Measurements from ENCODE around the gene PTPRA. TPM values are rescaled to one million over a fixed set of nuclear protein-coding genes. Genes with fewer than 3 reads are reported as not detected.
A peak's percentile ranks its signal among the peaks of the same experiment; 100 is the strongest.
"Not testable (repeated sequence)": the region's sequence is repeated elsewhere in the genome, so short reads cannot be mapped to it uniquely, and the experiment has no call there.

PTPRA gene
- total and polyA plus RNA-seq, 5 donors from 2014 or later: 26.2 to 103 (median 35.1) TPM

DNA sequence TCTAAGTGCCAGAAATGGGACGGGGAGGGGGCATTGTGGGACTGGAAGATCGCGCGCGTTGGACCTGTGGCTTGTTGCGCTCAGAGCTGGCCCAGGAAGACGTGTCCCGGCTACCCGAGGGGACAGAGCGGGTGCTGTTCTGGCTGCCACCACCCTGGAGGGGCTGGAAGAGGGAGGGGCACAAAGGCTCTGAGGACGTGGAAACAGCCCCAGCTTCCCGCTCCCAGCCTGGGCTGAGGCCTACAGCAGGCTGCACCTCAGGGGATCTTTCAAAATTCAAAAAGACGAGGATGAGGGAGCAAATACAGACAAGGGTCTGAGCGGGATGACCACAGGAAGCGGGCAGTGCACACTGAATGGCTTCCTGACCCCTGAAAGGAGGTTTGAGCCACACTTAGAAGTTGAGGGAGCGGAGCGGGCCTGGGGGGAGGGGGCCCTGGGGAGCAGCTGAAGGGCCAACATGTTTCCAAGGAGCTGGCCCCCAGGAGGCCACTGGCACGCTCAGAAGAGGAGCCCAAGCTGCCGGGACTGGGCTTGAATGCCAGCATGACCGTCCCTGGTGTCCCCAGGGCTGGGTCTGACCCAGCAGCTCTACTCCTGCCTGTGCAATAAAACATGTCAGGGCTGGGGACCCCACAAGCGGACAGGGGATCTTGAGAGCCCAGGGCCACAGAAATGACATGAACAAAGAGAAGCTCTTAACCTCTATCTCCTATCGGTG, 199.4 kb downstream of the PTPRA start:
- peak overlapping the region; percentile 77 to 98 (median 93) for H3K27ac Mint-ChIP-seq
- H3K4me3 ChIP-seq (ENCODE audit: low read depth, low read length): no peak overlapping the region
- H3K4me1 Mint-ChIP-seq: peaks cover 5 to 42% (median 13%) of the 10 kb centered on the region in 4 donors
- peaks cover 19% of the 10 kb centered on the region for H3K4me1 ChIP-seq (ENCODE audit: control insufficient read depth, insufficient read depth, low read length, poor library complexity, severe bottlenecking)
- peak overlapping the region; percentile 86 to 97 (median 91) for H3K4me3 Mint-ChIP-seq
- ATAC-seq (ENCODE audit: low read depth in 2 of 2) (no peak), DNase-seq (no peak)
- H3K9me3 ChIP-seq (ENCODE audit: control insufficient read depth in 2 of 2, low read length in 2 of 2): no peaks in the 10 kb centered on the region
- peaks cover 0 to 2% (median 0%) of the 10 kb centered on the region in 7 donors for H3K9me3 Mint-ChIP-seq
- peak overlapping the region; percentile 55 for H3K27ac ChIP-seq (ENCODE audit: insufficient read depth, low read length, poor library complexity, severe bottlenecking)
- H3K27me3 Mint-ChIP-seq: peaks cover 24% of the 10 kb centered on the region
- H3K36me3 ChIP-seq (ENCODE audit: control insufficient read depth, insufficient read depth, low read length): no peaks in the 10 kb centered on the region
- peaks cover under 1% of the 10 kb centered on the region for H3K27me3 ChIP-seq (ENCODE audit: control insufficient read depth, insufficient read depth, low read length)
- H3K36me3 Mint-ChIP-seq: no peaks in the 10 kb centered on the region

DNA sequence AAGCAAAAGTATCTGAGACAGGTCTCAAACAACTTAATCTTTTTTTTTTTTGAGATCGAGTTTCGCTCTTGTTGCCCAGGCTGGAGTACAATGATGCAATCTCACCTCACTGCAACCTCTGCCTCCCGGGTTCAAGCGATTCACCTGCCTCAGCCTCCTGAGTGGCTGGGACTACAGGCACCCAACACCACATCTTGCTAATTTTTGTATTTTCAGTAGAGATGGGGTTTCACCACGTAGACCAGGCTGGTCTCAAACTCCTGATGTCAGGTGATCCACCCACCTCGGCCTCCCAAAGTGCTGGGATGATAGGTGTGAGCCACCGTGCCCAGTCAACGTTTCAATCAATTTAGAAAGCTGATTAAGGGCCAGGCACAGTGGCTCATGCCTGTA, 200.0 kb downstream of the PTPRA start:
- peaks cover 28% of the 10 kb centered on the region for H3K27me3 Mint-ChIP-seq
- H3K9me3 ChIP-seq (ENCODE audit: control insufficient read depth in 2 of 2, low read length in 2 of 2); H3K36me3 ChIP-seq (ENCODE audit: control insufficient read depth, insufficient read depth, low read length); H3K27me3 ChIP-seq (ENCODE audit: control insufficient read depth, insufficient read depth, low read length); H3K4me3 ChIP-seq (ENCODE audit: low read depth, low read length); H3K36me3 Mint-ChIP-seq; H3K9me3 Mint-ChIP-seq; H3K27ac ChIP-seq (ENCODE audit: insufficient read depth, low read length, poor library complexity, severe bottlenecking); ATAC-seq (ENCODE audit: low read depth in 2 of 2); DNase-seq: not testable (repeated sequence)
- H3K4me1 Mint-ChIP-seq: peaks cover 5 to 45% (median 14%) of the 10 kb centered on the region in 4 donors
- H3K4me3 Mint-ChIP-seq: peak overlapping the region; percentile 52 to 93 (median 68)
- peak overlapping the region in 2 of 3 donors; percentile 20 to 79 for H3K27ac Mint-ChIP-seq
- peaks cover 19% of the 10 kb centered on the region for H3K4me1 ChIP-seq (ENCODE audit: control insufficient read depth, insufficient read depth, low read length, poor library complexity, severe bottlenecking)

DNA sequence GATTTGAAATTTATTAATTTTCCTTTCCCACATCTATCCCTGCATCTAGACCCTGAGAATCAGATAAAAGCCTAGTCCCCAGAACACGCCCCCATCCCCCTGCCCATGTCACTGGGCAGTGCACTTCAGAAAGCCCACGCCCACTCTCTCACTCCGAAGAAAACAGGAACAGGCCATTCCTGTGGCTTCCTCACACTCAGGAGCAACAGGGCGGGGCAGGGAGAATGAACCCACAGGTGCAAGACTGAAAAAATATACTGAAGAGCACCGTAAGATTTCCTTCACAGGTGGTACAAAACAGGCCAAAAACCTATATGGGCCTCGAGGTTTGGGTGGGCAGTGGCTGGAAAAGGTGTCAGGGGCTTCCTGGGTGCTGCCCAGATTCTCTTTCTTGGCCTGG, 201.5 kb downstream of the PTPRA start:
- peaks cover 4% of the 10 kb centered on the region for H3K27me3 ChIP-seq (ENCODE audit: control insufficient read depth, insufficient read depth, low read length)
- Mint-ChIP-seq H3K27me3 (peaks cover 43% of the 10 kb centered on the region), H3K4me3 (no peak overlapping the region), H3K27ac (no peak overlapping the region), H3K4me1 (peaks cover 5 to 37% (median 12%) of the 10 kb centered on the region in 4 donors), H3K36me3 (no peaks in the 10 kb centered on the region), H3K9me3 (peaks cover 0 to 2% (median 1%) of the 10 kb centered on the region in 7 donors)
- peaks cover 19% of the 10 kb centered on the region for H3K4me1 ChIP-seq (ENCODE audit: control insufficient read depth, insufficient read depth, low read length, poor library complexity, severe bottlenecking)
- no peak overlapping the region for H3K4me3 ChIP-seq (ENCODE audit: low read depth, low read length)
- DNase-seq: no peak
- no peak overlapping the region for H3K27ac ChIP-seq (ENCODE audit: insufficient read depth, low read length, poor library complexity, severe bottlenecking)
- H3K36me3 ChIP-seq (ENCODE audit: control insufficient read depth, insufficient read depth, low read length): no peaks in the 10 kb centered on the region
- no peak for ATAC-seq (ENCODE audit: low read depth in 2 of 2)
- no peaks in the 10 kb centered on the region for H3K9me3 ChIP-seq (ENCODE audit: control insufficient read depth in 2 of 2, low read length in 2 of 2)

DNA sequence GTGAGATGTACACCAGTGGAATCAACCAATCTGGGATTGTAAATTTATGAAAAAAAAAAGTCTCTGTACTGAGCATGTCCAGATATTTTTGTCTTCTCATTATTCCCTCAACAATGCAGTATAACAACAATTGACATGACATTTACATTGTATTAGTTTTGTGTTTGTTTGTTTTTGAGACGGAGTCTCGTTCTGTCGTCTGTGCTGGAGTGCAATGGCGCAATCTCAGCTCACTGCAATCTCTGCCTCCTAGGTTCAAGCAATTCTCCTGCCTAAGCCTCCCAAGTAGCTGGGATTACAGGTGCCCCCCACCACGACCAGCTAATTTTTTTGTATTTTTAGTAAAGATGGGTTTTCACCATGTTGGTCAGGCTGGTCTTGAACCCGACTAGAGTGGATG, 202.0 kb downstream of the PTPRA start:
- H3K9me3 ChIP-seq (ENCODE audit: control insufficient read depth in 2 of 2, low read length in 2 of 2); ATAC-seq (ENCODE audit: low read depth in 2 of 2); DNase-seq; H3K9me3 Mint-ChIP-seq; H3K4me3 ChIP-seq (ENCODE audit: low read depth, low read length); H3K36me3 ChIP-seq (ENCODE audit: control insufficient read depth, insufficient read depth, low read length); H3K27ac Mint-ChIP-seq; H3K27ac ChIP-seq (ENCODE audit: insufficient read depth, low read length, poor library complexity, severe bottlenecking); H3K27me3 ChIP-seq (ENCODE audit: control insufficient read depth, insufficient read depth, low read length); H3K36me3 Mint-ChIP-seq: not testable (repeated sequence)
- H3K4me1 ChIP-seq (ENCODE audit: control insufficient read depth, insufficient read depth, low read length, poor library complexity, severe bottlenecking): peaks cover 19% of the 10 kb centered on the region
- Mint-ChIP-seq H3K4me1 (peaks cover 5 to 37% (median 12%) of the 10 kb centered on the region in 4 donors), H3K4me3 (peak overlapping the region in 2 of 4 donors; percentile 17 to 26), H3K27me3 (peaks cover 48% of the 10 kb centered on the region)

DNA sequence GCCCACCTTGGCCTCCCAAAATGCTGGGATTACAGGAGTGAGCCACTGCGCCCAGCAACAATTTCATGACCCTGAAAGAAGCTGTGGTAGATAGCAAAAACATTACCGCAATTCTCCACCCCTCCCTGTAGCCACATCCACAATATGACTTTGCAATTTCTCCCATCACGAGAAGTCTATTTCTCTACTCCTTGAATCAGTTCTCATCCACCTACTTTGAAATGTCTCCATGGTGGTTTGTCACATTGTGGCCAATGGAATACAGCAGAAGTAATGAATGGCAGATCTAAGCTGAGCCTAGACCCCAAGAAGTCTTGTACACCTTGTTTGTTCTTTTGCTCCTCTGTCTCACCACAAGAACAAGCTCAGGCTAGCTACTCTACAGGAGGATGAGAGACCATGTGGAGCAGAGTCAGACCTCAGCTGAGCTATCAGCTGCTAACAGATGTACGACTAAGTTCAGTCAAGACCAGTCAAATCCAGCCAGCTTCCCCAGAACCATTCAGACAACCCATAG, 204.4 kb downstream of the PTPRA start:
- H3K27ac ChIP-seq (ENCODE audit: insufficient read depth, low read length, poor library complexity, severe bottlenecking): no peak overlapping the region
- no peaks in the 10 kb centered on the region for H3K36me3 ChIP-seq (ENCODE audit: control insufficient read depth, insufficient read depth, low read length)
- H3K4me3 Mint-ChIP-seq: peak overlapping the region in 3 of 4 donors; percentile 2 to 23 (median 20)
- H3K9me3 Mint-ChIP-seq: peaks cover 0 to 2% (median 0%) of the 10 kb centered on the region in 7 donors
- peaks cover 58% of the 10 kb centered on the region for H3K27me3 Mint-ChIP-seq
- no peaks in the 10 kb centered on the region for H3K9me3 ChIP-seq (ENCODE audit: control insufficient read depth in 2 of 2, low read length in 2 of 2)
- peaks cover 11% of the 10 kb centered on the region for H3K4me1 ChIP-seq (ENCODE audit: control insufficient read depth, insufficient read depth, low read length, poor library complexity, severe bottlenecking)
- H3K36me3 Mint-ChIP-seq: no peaks in the 10 kb centered on the region
- DNase-seq (peak in 2 of 3 donors; percentile 31 to 76), ATAC-seq (ENCODE audit: low read depth in 2 of 2) (peak in 1 of 2 donors; percentile 19)
- H3K4me1 Mint-ChIP-seq: peaks cover 0 to 31% (median 9%) of the 10 kb centered on the region in 4 donors
- no peak overlapping the region for H3K4me3 ChIP-seq (ENCODE audit: low read depth, low read length)
- H3K27me3 ChIP-seq (ENCODE audit: control insufficient read depth, insufficient read depth, low read length): peaks cover 11% of the 10 kb centered on the region
- peak overlapping the region in 1 of 3 donors; percentile 47 for H3K27ac Mint-ChIP-seq

DNA sequence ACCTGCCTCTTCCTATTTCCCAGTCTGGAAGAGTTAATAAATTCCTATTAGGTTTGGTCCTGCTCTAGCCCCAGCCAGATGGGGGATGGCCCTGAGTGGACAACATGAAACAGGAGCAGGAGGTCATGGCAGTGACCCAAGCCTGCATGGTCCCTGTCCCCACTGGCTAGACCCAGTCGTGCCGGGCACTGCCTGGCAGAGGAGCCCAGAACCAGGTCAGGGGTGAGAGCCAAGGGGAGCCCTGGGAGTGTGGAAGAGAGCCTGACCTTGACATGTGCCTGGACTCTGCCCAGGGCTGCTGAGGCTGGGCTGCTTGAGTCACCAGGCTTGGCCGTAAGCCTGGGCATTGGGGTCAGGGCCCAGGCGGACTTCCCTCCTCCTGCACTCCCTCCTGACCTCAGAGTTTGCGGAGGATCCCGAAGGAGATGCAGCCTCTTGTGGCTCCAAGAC, 207.7 kb downstream of the PTPRA start:
- Histone ChIP-seq H3K4me1 (ENCODE audit: control insufficient read depth, insufficient read depth, low read length, poor library complexity, severe bottlenecking) (peaks cover 20% of the 10 kb centered on the region), H3K27ac (ENCODE audit: insufficient read depth, low read length, poor library complexity, severe bottlenecking) (no peak overlapping the region), H3K9me3 (ENCODE audit: control insufficient read depth in 2 of 2, low read length in 2 of 2) (no peaks in the 10 kb centered on the region), H3K4me3 (ENCODE audit: low read depth, low read length) (no peak overlapping the region), H3K36me3 (ENCODE audit: control insufficient read depth, insufficient read depth, low read length) (no peaks in the 10 kb centered on the region), H3K27me3 (ENCODE audit: control insufficient read depth, insufficient read depth, low read length) (peaks cover 11% of the 10 kb centered on the region)
- Mint-ChIP-seq H3K4me1 (peaks cover 0 to 26% (median 9%) of the 10 kb centered on the region in 4 donors), H3K27me3 (peaks cover 81% of the 10 kb centered on the region), H3K36me3 (no peaks in the 10 kb centered on the region), H3K27ac (no peak overlapping the region), H3K9me3 (peaks cover 0 to 3% (median 0%) of the 10 kb centered on the region in 7 donors), H3K4me3 (peak overlapping the region in 2 of 4 donors; percentile 15 to 16)
- DNase-seq (no peak), ATAC-seq (ENCODE audit: low read depth in 2 of 2) (no peak)

DNA sequence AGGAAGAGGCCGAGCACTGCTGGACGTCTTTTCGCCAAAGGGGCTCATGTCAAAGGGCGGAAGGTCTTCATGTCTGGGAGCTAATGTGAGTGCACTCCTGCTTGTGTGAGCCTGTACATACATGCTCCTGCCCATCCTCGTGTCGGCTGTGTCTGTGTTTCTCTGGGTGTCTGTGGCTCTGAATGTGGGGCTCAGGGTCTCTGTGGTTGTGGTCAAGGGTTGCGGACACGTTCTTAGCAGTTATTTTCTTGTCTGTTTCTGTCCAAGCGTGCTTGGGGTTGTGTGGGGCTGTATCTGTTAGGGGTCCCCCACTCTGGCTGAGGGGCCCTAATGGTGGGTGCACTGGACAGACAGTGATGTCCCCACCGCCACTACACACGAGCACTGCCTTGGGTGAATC, 208.4 kb downstream of the PTPRA start:
- Mint-ChIP-seq H3K4me3 (peak overlapping the region in 3 of 4 donors; percentile 47 to 83 (median 63)), H3K4me1 (peaks cover 0 to 26% (median 8%) of the 10 kb centered on the region in 4 donors), H3K9me3 (peaks cover 0 to 3% (median 0%) of the 10 kb centered on the region in 7 donors), H3K27ac (peak overlapping the region in 1 of 3 donors; percentile 52), H3K27me3 (peaks cover 80% of the 10 kb centered on the region), H3K36me3 (no peaks in the 10 kb centered on the region)
- no peak overlapping the region for H3K27ac ChIP-seq (ENCODE audit: insufficient read depth, low read length, poor library complexity, severe bottlenecking)
- ATAC-seq (ENCODE audit: low read depth in 2 of 2) (no peak), DNase-seq (no peak)
- H3K4me3 ChIP-seq (ENCODE audit: low read depth, low read length): no peak overlapping the region
- H3K27me3 ChIP-seq (ENCODE audit: control insufficient read depth, insufficient read depth, low read length): peaks cover 11% of the 10 kb centered on the region
- no peaks in the 10 kb centered on the region for H3K9me3 ChIP-seq (ENCODE audit: control insufficient read depth in 2 of 2, low read length in 2 of 2)
- peaks cover 20% of the 10 kb centered on the region for H3K4me1 ChIP-seq (ENCODE audit: control insufficient read depth, insufficient read depth, low read length, poor library complexity, severe bottlenecking)
- H3K36me3 ChIP-seq (ENCODE audit: control insufficient read depth, insufficient read depth, low read length): no peaks in the 10 kb centered on the region

All from CD4-positive, CD25-positive, alpha-beta regulatory T cell (primary cell).